GM19328 (cell line): ENCODE data around the gene PKP1.

Experiments
- ATAC-seq: cut with Tn5 transposase; IDR thresholded peaks from one replicate; pipeline ENCODE4 v1.9.1; 2021; ENCODE audit warnings: mild to moderate bottlenecking, moderate library complexity; ENCODE audit not compliant: unreplicated experiment

PKP1 gene

GRCh38 chr1:201260648-201261311 lies 22.5 kb upstream of the PKP1 start:
- no peak for ATAC-seq

- ATAC-seq = no peak
These were observed 21.3 kb upstream of the PKP1 start for GRCh38 chr1:201261771-201262547.

DNA sequence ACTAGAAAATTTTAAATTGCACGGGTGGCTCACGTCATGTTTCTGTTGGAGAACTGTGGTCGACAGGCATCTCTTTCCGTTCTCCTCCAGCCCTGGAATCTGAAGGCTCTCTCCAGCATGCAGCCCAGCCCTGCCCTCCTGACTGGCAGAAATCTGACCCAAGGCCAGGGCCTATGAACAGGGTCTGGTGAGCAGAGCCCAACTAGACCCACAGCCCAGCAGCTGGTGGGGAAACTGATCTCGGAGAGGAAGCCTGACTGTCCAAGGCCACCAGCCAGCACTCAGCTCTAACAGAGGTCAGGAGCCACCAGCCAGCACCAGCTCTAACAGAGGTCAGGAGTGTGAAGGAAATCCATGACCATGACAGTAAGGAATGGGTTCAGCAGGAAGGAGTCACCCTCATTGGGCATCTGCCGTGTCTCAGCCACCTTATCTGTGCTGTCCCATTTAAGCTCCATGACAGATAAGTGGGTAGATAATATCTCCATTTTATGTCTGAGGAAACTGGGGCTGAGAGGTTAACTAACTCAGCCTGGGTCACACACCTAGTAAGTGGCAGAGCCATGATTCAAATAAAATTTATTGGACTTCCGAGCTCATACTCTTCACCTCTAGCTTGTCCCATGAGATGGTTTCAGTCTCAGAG lies 20.2 kb upstream of the PKP1 start:
- ATAC-seq = no peak

GRCh38 chr1:201264072-201264471 lies 19.2 kb upstream of the PKP1 start:
- ATAC-seq = no peak

- no peak for ATAC-seq
These were observed 18.8 kb upstream of the PKP1 start for GRCh38 chr1:201264554-201264953.

GRCh38 chr1:201265756-201266155 lies 17.6 kb upstream of the PKP1 start:
- ATAC-seq = no peak

DNA sequence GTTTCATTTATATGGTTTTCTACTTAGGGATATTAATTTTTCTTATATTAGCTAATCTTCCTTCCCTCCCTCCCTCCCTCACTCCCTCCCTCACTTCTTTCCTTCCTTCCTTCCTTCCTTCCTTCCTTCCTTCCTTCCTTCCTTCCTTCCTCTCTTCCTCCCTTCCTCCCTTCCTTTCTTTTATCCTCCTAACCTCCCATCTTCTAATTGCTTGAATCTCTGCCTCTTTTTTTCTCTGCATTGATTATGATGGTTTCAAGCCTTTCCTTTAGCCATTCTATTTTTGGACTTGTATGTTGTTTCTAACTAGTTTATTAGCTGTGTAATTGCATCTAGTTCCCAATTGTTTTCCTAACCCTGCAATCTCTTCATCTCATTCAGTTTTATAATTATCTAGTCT lies 17.0 kb upstream of the PKP1 start:
- ATAC-seq = no peak

DNA sequence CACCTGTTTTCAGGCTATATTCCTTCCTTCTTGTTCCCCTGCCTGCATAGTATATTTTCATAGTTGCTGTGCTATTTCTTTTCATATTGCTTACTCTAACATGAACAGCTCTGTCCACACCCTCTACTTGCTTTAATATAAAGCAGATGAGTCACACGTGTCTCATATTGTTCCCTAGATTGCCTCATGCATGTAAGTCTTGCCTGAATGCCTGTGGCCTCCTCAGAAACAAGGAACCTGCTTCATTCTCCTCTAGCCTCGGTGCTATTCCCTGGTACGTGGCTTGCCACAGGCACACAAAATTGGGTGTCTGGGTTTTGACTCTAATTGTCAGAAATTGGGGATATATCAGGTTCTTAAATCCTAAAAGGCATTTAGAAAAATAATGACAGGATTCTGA lies 16.5 kb upstream of the PKP1 start:
- ATAC-seq = no peak

GRCh38 chr1:201267481-201268229 lies 15.7 kb upstream of the PKP1 start:
- no peak for ATAC-seq

DNA sequence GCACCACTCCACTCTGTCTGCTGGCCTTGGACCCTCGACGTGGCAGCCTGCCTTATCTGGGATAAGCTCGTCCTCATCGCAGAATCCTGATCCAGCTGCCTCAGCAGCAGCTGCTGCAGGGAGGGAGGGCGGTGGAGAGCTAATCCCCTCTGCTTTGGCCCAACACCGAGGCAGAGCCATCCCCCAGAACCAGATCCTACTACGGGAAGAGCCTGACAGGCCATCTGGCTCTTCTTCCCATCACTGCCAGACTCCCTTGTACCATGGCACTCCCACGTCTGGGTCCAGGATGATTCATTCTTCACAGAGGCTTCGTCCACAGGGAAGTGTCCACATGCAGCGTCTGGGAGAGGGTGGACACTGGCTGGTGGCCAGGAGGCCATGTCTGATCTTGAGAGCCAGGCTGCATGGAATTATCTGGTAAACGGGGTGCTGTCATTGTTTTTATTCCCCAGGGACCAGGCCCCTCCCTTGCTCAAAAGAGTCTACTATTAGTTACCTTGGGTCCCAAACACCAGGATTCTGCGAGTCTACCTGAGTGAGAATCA lies 14.6 kb upstream of the PKP1 start:
- no peak for ATAC-seq

GRCh38 chr1:201269281-201269680 lies 14.0 kb upstream of the PKP1 start:
- no peak for ATAC-seq

- no peak for ATAC-seq
These were observed 13.4 kb upstream of the PKP1 start for GRCh38 chr1:201269900-201270410.

DNA sequence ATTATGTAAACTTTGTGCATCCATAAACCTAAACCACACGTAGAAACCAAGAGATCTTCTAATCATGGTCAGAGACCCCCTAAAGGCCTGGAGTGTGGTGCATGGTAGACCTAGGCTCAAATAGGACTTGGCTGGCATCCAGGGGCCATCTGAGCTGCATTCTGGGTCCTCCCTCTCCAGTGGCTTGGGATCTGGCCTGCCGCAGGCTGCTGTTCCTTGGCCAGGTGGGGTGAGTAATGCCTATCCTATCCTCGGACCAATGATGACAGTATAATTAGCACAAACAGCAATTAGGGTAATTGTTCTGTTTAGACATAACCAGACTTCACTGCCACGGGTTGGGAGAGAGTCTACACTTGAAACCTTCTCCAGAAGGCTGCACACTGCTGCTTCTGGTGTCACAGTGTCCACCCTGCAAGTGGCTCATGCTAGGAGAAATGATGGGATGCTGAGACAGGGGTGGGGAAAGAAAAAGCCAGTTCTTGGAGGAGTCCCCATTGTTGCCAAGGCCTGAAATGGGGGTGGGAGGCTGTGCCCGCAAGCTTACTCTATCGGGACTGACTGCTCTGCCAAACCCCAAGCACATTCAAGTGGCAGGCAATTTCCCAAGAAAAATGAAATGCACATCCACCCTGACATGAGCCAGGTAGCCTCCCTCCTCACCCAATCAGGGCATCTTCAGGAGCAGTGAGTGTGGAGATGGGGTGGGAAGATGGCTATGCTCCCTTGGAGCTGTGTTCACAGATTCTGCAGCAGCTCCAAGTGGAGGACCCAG lies 12.5 kb upstream of the PKP1 start:
- no peak for ATAC-seq

DNA sequence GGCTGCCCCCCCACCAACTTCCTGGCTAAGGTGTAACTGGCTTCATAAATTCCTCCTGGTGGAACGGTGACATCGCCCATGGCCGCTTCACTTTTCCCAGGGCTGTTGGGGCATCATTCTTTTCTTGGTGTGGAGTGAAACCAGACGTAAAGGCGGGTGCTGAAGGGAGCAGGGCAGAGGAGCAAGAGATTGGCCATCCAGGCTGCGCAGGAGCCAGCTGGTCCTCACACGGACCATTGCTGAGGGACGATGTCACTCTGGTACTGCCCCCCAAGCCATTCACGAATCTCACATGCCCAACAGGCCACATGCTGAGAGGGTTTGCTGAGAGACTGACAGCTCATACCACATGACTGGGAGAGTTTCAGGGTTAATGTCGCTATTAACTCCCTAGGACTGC lies 10.5 kb upstream of the PKP1 start:
- ATAC-seq = no peak

DNA sequence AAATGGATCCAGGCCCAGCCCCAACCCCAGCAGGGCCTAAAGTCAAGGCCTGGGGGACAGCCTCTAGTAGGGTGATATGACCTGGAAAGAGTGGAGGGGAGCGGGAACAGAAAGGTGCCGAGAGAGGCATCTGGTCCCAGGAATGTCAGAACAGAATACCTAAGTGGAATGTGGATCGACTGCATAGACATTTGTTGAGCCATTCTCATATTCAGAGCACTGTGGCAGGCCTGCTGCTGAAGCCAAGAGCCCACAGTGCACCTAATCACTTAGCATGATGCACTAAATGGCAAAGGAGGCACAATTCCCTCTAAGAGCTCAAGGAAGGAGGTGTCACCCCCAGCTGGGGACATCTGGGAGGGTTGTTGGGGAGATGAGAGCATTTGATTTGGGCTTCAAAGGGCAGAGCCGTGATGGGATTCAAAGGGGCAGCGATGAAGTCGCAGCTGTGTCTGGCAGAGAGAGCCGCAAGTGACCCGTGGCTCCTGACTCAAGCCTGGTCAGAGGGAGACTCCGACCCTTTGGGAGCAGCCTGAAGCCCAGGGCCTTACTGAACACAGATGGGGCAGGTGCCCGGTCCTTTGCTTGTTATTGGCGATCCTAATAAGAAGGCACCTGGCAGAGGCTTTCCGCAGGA lies 8.6 kb upstream of the PKP1 start:
- no peak for ATAC-seq

GRCh38 chr1:201275253-201275666 lies 8.0 kb upstream of the PKP1 start:
- no peak for ATAC-seq

DNA sequence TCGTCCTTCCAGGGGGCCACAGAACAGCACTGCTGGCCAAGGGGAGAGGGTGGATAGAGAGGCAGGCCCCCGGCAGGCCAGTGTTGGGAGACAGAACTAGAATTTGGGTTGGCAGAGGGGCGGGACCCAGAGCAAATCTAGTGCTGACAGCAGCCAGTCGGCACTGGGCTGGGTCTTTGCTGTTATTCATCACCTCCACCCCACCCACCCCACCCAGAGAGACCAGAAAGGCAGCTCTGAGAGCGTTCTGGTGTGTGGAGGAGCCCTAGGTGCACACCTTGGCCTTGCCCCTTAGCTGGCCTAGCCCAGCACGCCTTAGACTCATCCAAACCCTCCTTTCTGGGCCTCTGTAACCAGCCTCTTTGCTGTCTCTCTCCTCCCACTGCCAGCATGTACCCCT lies 6.4 kb upstream of the PKP1 start:
- no peak for ATAC-seq

DNA sequence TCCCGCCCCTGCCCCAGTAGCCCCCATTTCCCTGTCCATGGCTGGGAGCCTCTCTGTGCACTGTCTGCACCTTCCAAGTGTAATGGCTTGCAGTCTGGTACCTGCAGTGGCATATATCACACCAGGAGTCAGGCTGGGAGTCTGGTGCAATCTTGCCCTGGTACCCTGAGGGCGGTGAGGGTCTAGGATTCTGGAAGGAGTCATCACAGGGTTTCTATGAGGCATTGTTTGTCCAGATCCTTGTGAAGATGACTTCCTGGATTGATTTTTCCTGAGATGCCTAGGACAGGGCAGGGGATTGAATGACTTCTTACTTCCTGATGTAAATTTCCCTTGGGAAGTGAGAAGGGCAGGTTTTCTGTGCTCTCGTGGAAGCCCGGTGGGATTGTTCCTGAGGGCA lies 5.9 kb upstream of the PKP1 start:
- ATAC-seq = no peak

GRCh38 chr1:201279313-201279712 lies 4.0 kb upstream of the PKP1 start:
- ATAC-seq = no peak

GRCh38 chr1:201280884-201281283 lies 2.4 kb upstream of the PKP1 start:
- no peak for ATAC-seq
